B cell (primary cell): ENCODE measurements around the gene RNASE13.

Experiments
- CTCF ChIP-seq: fragments of 200-600 bp; IDR thresholded peaks from one replicate; pipeline ENCODE4 v1.8.0; 2022; ENCODE audit warnings: antibody characterized with exemption, mild to moderate bottlenecking
- EZH2 ChIP-seq: IDR thresholded peaks from 2 replicates; pipeline ENCODE4 v1.6.1; 2012; ENCODE audit warnings: borderline replicate concordance, low read depth, mild to moderate bottlenecking, moderate library complexity, low read length; ENCODE audit not compliant: insufficient read depth, poor library complexity, severe bottlenecking

- TF ChIP-seq CTCF = no peak
- no peak for TF ChIP-seq EZH2
Measured at GRCh38 chr14:21057803-21058675, 23.4 kb upstream of the RNASE13 start, which contains the start of gene RNASE8.
